ENCODE measurements around the gene CHST14.

CHST14 gene

GRCh38 chr15:40436892-40437751 is 33.7 kb upstream of the CHST14 start:
- Histone ChIP-seq H3K36me3 (ENCODE audit: insufficient read depth, low read length) (no peaks in the 10 kb centered on the region), H2AFZ (ENCODE audit: low read depth, low read length) (no peak overlapping the region), H3K4me3 (ENCODE audit: low read length) (peak overlapping the region; percentile 29), H3K27me3 (ENCODE audit: insufficient read depth, low read length) (peaks cover 49% of the 10 kb centered on the region), H3K4me1 (ENCODE audit: insufficient read depth, low read length) (peaks cover 33% of the 10 kb centered on the region), H3K9me3 (ENCODE audit: low read length) (no peaks in the 10 kb centered on the region)

- Histone ChIP-seq H3K4me3 (ENCODE audit: low read length) (no peak overlapping the region), H3K4me1 (ENCODE audit: insufficient read depth, low read length) (peaks cover 41% of the 10 kb centered on the region), H3K27me3 (ENCODE audit: insufficient read depth, low read length) (peaks cover 49% of the 10 kb centered on the region), H2AFZ (ENCODE audit: low read depth, low read length) (no peak overlapping the region), H3K9me3 (ENCODE audit: low read length) (no peaks in the 10 kb centered on the region), H3K36me3 (ENCODE audit: insufficient read depth, low read length) (no peaks in the 10 kb centered on the region)
Observed at GRCh38 chr15:40437752-40438687, 32.8 kb upstream of the CHST14 start.

GRCh38 chr15:40438712-40439111 is 32.1 kb upstream of the CHST14 start:
- Histone ChIP-seq H2AFZ (ENCODE audit: low read depth, low read length) (no peak overlapping the region), H3K4me3 (ENCODE audit: low read length) (no peak overlapping the region), H3K9me3 (ENCODE audit: low read length) (no peaks in the 10 kb centered on the region), H3K36me3 (ENCODE audit: insufficient read depth, low read length) (no peaks in the 10 kb centered on the region), H3K27me3 (ENCODE audit: insufficient read depth, low read length) (peaks cover 49% of the 10 kb centered on the region), H3K4me1 (ENCODE audit: insufficient read depth, low read length) (peaks cover 48% of the 10 kb centered on the region)

GRCh38 chr15:40439461-40439959 is 31.3 kb upstream of the CHST14 start:
- H3K9me3 ChIP-seq (ENCODE audit: low read length): no peaks in the 10 kb centered on the region
- peak overlapping the region; percentile 74 for H2AFZ ChIP-seq (ENCODE audit: low read depth, low read length)
- no peaks in the 10 kb centered on the region for H3K36me3 ChIP-seq (ENCODE audit: insufficient read depth, low read length)
- peaks cover 49% of the 10 kb centered on the region for H3K27me3 ChIP-seq (ENCODE audit: insufficient read depth, low read length)
- H3K4me1 ChIP-seq (ENCODE audit: insufficient read depth, low read length): peaks cover 55% of the 10 kb centered on the region
- peak overlapping the region; percentile 60 for H3K4me3 ChIP-seq (ENCODE audit: low read length)

GRCh38 chr15:40439960-40440742 is 30.6 kb upstream of the CHST14 start:
- Histone ChIP-seq H3K9me3 (ENCODE audit: low read length) (no peaks in the 10 kb centered on the region), H3K4me3 (ENCODE audit: low read length) (peak overlapping the region; percentile 60), H3K27me3 (ENCODE audit: insufficient read depth, low read length) (peaks cover 44% of the 10 kb centered on the region), H3K36me3 (ENCODE audit: insufficient read depth, low read length) (no peaks in the 10 kb centered on the region), H3K4me1 (ENCODE audit: insufficient read depth, low read length) (peaks cover 62% of the 10 kb centered on the region), H2AFZ (ENCODE audit: low read depth, low read length) (peak overlapping the region; percentile 74)

- no peaks in the 10 kb centered on the region for H3K36me3 ChIP-seq (ENCODE audit: insufficient read depth, low read length)
- no peaks in the 10 kb centered on the region for H3K9me3 ChIP-seq (ENCODE audit: low read length)
- H2AFZ ChIP-seq (ENCODE audit: low read depth, low read length): peak within 1 kb of the TSS; percentile 74
- H3K4me1 ChIP-seq (ENCODE audit: insufficient read depth, low read length): peaks cover 70% of the 10 kb centered on the region
- peak within 1 kb of the TSS; percentile 84 for H3K4me3 ChIP-seq (ENCODE audit: low read length)
- peaks cover 36% of the 10 kb centered on the region for H3K27me3 ChIP-seq (ENCODE audit: insufficient read depth, low read length)
Observed at GRCh38 chr15:40440743-40441564, 29.8 kb upstream of the CHST14 start, which contains the start of gene BAHD1. Gene BAHD1, plus strand, starts transcription at chr15:40440953. Its CDS starts 17,512 bp downstream, at chr15:40458465.

GRCh38 chr15:40441565-40442531 is 28.9 kb upstream of the CHST14 start:
- H3K4me3 ChIP-seq (ENCODE audit: low read length): peak overlapping the region; percentile 84
- H3K27me3 ChIP-seq (ENCODE audit: insufficient read depth, low read length): peaks cover 27% of the 10 kb centered on the region
- H3K36me3 ChIP-seq (ENCODE audit: insufficient read depth, low read length): no peaks in the 10 kb centered on the region
- H3K4me1 ChIP-seq (ENCODE audit: insufficient read depth, low read length): peaks cover 64% of the 10 kb centered on the region
- H2AFZ ChIP-seq (ENCODE audit: low read depth, low read length): peak overlapping the region; percentile 44
- no peaks in the 10 kb centered on the region for H3K9me3 ChIP-seq (ENCODE audit: low read length)

GRCh38 chr15:40443255-40443654 is 27.5 kb upstream of the CHST14 start:
- no peaks in the 10 kb centered on the region for H3K9me3 ChIP-seq (ENCODE audit: low read length)
- peaks cover 56% of the 10 kb centered on the region for H3K4me1 ChIP-seq (ENCODE audit: insufficient read depth, low read length)
- no peak overlapping the region for H2AFZ ChIP-seq (ENCODE audit: low read depth, low read length)
- H3K36me3 ChIP-seq (ENCODE audit: insufficient read depth, low read length): no peaks in the 10 kb centered on the region
- peak overlapping the region; percentile 84 for H3K4me3 ChIP-seq (ENCODE audit: low read length)
- peaks cover 13% of the 10 kb centered on the region for H3K27me3 ChIP-seq (ENCODE audit: insufficient read depth, low read length)

- H3K4me3 ChIP-seq (ENCODE audit: low read length): no peak overlapping the region
- no peaks in the 10 kb centered on the region for H3K9me3 ChIP-seq (ENCODE audit: low read length)
- no peaks in the 10 kb centered on the region for H3K36me3 ChIP-seq (ENCODE audit: insufficient read depth, low read length)
- H2AFZ ChIP-seq (ENCODE audit: low read depth, low read length): no peak overlapping the region
- peaks cover 52% of the 10 kb centered on the region for H3K4me1 ChIP-seq (ENCODE audit: insufficient read depth, low read length)
- peaks cover 7% of the 10 kb centered on the region for H3K27me3 ChIP-seq (ENCODE audit: insufficient read depth, low read length)
Observed at GRCh38 chr15:40443846-40444245, 26.9 kb upstream of the CHST14 start.

GRCh38 chr15:40444736-40445135 is 26.0 kb upstream of the CHST14 start:
- Histone ChIP-seq H3K4me1 (ENCODE audit: insufficient read depth, low read length) (peaks cover 43% of the 10 kb centered on the region), H3K36me3 (ENCODE audit: insufficient read depth, low read length) (no peaks in the 10 kb centered on the region), H3K27me3 (ENCODE audit: insufficient read depth, low read length) (no peaks in the 10 kb centered on the region), H3K4me3 (ENCODE audit: low read length) (no peak overlapping the region), H3K9me3 (ENCODE audit: low read length) (no peaks in the 10 kb centered on the region), H2AFZ (ENCODE audit: low read depth, low read length) (no peak overlapping the region)

- Histone ChIP-seq H3K4me1 (ENCODE audit: insufficient read depth, low read length) (peaks cover 39% of the 10 kb centered on the region), H2AFZ (ENCODE audit: low read depth, low read length) (no peak overlapping the region), H3K36me3 (ENCODE audit: insufficient read depth, low read length) (no peaks in the 10 kb centered on the region), H3K9me3 (ENCODE audit: low read length) (no peaks in the 10 kb centered on the region), H3K4me3 (ENCODE audit: low read length) (no peak overlapping the region), H3K27me3 (ENCODE audit: insufficient read depth, low read length) (no peaks in the 10 kb centered on the region)
Observed at GRCh38 chr15:40445421-40445922, 25.3 kb upstream of the CHST14 start.
